GM19023 (cell line): ENCODE results near the gene PUM2.
A peak's percentile ranks its signal among the peaks of the same experiment; 100 is the strongest.
"Not testable (repeated sequence)": the region's sequence is repeated elsewhere in the genome, so short reads cannot be mapped to it uniquely, and the experiment has no call there.

Experiments used
- ATAC-seq: cut with Tn5 transposase; IDR thresholded peaks from one replicate; pipeline ENCODE4 v1.9.1; 2021; ENCODE audit warnings: mild to moderate bottlenecking, moderate library complexity; ENCODE audit not compliant: unreplicated experiment

The PUM2 gene

DNA sequence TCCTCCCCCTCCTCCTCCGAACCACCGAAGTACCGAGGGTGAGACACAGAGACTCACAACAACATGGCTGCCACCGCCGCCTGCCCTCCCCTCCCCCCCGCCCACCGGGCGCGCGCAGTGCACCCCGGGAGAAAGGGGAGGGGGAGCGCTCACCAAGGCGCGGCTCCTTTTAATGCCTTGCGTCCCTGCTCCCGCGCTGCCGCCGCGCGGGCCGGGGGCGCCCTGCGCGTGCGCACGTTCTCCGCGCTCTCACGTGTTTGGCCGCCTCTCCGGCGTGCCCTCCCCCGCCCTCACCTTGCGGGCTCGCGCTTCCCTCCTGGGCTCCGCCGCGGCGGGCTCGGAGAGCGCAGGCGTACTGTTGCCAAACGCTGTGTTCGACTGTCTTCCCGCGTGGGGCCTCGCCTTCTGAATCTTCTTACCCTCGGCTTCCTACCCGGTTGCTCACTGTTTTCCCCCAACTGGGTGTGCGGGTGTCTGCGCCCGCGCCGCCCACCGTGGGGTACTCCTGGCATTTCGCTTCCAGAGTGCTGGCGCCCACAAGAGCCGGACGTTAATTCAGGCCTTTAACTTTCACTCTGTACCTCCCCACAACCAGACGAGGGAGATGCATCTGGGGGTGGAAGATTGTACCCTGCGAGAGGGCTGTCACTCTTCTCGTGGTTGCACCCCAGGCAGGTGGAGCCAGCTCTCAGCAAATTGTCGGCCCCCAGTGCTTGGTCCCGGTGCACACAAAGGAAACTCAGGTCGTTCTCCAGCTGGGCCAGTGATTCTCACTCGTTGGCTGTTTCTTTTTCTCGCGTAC is at the start of gene PUM2:
PUM2 (minus strand) TSS at position 92 of the 802 bp plus-strand sequence. CDS start 23,484 bp downstream, outside the sequence.
- peak; percentile 84 for ATAC-seq

GRCh38 chr2:20400306-20400705 is 49.7 kb upstream of the PUM2 start:
- no peak for ATAC-seq

DNA sequence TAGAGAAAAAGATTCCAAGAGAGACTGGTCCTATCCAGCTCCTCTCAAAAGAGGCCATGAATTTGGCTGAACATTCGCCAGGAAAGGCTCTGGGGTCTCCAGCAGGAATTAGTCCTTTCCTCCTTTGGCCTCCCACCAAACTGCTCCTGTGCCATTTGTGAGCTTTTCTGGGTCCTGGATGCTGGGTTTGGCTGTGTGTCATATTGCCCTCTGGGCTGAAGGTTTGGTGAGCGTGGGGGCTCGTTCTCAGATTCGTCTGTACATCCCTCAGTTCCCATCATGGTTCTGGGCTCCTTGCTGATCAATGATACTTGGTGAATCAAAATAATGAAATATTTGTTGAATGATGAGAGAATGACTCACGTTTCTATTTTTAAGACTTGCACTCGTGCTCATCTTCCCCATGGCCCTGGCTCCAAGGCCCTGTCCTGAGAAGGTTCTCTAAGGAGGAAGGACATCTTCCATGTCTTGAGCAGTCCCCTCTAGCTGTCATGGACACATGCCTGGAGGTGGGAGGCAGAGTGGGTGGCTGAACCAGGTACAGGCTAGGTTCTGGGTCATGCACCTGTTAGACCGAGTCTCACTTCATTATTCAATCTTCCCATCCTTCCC is 48.4 kb upstream of the PUM2 start:
- ATAC-seq: no peak

GRCh38 chr2:20397811-20398447 is 47.3 kb upstream of the PUM2 start:
- no peak for ATAC-seq

GRCh38 chr2:20396356-20397000 is 45.8 kb upstream of the PUM2 start:
- no peak for ATAC-seq

DNA sequence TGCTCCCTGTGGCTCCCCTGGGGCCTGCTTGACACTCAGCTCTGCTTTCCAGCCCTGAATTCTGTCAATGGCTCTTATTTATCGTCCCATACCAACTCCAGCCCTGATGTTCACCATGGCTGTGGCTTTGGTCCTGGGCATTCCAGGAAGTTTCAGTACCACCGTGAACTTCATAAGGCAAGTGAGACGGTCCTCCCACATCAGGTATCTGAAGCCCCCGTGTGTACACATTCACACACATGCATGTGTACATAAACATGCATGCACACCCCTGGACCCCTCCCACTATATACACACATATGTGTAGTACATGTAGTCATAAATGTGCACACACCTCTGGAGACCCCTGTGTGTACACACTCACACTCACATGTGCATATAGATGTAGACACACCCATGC is 43.3 kb upstream of the PUM2 start:
- ATAC-seq: no peak

GRCh38 chr2:20391951-20392699 is 41.5 kb upstream of the PUM2 start:
- ATAC-seq: no peak

- no peak for ATAC-seq
These were observed 40.0 kb upstream of the PUM2 start for GRCh38 chr2:20390524-20391123.

GRCh38 chr2:20384953-20385352 is 34.3 kb upstream of the PUM2 start:
- ATAC-seq: no peak

DNA sequence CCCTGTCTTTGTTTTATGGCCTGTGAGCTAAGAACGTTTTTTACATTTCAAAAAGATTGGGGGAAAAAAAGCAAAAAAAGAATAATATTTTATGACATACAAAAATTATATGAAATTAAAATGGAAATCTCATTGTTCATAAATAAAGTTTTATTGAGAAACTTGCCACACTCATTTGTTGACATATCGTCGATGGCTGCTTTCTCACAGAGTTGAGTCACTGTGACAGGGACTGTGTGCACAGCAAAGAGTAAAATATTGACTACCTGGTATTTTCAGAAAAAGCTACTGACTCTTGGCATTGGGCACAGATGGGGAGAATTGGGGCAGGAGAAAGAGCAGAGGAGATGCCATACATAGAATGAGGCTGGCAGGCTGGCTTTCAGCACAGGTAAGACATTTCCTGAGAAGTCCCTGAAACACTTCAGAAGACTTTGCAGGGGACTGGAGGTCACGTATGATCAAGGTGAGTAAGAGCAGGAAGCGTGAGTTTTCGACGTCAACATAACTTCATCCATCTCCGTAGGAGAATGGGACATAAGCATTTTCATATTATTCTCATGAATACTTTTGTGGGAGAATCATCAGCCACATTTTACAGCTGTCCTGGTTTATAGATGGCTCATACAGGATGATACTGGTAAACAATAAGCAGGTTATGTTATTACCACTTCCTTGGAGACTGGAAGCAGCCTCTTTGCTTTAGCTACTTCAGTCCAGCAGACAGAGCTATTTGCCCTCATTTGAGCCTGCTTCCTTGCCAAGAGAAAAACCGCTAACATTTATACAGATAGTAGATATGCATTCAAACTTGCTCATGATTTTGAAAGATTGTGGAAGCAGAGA is 32.5 kb upstream of the PUM2 start:
- no peak for ATAC-seq

DNA sequence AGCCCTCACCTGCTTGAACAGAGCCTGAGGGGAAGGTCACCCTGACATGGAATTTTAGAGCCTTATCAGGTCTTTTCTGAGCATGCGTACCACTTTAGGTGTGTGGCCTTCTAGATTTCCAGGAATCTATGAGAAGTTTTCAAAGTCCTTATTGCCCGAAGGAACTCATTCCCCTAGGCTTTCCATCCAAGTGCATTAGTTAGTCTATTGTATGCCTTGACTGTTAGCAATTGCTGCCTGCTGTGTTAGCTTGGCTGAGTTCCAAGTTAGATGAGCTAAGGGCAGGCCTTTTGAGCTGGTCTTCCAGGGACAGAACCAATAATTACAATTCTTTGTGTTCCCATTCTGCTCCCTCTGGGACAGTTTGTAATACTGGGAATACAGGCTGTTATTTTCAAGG is 30.8 kb upstream of the PUM2 start:
- ATAC-seq: no peak

DNA sequence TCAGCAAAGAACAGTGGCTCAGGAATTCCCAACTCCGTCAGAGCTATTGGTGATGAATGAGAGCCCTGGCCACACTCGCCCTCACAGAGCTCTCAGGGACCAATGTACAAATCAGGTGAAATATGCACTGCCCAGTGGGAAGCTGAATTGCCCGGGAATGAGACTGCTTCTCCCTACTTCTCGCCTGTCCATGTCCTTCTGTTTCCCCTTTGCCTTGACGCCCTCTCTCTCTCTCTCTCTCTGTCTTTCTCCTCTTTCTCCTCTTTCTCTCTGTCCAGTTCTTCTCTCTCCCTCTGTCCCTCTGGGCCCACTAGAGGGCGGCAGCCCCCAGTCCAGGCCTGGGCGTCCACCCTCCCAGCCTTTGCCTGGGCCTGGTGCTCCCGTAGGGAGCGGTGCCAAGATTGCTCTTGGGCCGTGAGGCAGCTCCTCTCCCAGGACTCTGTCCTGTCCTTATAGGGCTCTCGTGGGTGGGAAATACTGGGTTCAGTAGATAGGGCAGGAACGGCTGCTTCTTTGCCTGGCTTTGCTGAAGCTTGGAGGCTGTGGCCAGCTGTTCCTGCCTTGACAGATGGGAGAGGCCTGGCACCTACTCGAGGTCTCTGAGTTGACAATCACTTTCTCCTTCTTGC is 28.4 kb upstream of the PUM2 start:
- ATAC-seq: no peak

GRCh38 chr2:20378341-20378740 is 27.7 kb upstream of the PUM2 start:
- no peak for ATAC-seq

- no peak for ATAC-seq
These were observed 27.1 kb upstream of the PUM2 start for GRCh38 chr2:20377741-20378140.

DNA sequence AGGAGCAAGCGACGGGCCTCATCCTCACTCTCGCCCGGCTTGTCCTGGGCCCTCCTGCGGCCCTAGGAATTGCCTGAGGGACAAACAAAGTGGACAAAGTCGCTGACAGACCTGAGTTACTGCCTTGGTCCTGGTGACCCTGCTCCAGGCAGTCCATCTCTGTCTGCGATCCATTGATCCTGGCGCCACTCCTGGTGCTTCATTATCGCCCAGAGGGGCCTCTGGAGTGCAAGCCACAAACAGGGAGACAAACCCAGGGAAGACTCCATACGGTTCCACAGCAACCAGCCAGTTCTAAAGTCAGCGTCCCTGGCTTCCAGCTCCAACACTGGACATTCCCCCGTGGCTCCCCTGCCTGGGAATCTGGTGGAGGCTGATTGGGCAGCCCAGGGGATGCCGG is 24.3 kb upstream of the PUM2 start:
- not testable (repeated sequence) for ATAC-seq

DNA sequence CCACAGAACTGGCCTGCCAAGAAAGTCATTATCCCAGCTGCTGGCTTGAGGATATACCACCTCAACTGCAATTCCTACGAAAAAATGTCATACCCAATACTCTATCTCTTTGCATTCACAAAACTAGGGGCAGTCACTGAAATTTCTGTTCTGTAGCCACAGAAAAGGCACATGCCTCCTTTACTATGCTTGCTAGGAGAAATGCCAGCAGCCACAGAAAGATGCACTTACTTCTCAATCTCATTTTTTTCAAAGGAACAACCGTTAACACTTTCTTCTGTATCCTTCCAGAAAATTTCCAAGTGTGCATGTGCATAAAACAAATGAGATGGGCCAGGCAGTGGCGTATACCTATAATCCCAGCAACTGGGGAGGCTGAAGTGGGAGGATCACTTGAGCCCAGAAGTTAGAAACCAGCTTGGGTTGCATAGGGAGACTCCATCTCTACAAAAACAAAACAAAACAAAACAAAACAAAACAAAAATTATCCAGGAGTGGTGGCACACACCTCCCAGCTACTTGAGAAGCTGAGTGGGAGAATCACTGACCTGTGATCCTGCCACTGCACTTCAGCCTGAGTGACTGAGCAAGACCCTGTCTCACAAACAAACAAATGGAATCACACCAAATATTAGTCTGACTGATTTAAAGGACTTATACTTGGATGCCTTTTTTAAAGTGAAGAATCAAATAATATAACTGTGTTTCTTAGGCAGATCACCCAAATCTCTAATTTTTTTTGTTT is 22.4 kb upstream of the PUM2 start:
- no peak for ATAC-seq

DNA sequence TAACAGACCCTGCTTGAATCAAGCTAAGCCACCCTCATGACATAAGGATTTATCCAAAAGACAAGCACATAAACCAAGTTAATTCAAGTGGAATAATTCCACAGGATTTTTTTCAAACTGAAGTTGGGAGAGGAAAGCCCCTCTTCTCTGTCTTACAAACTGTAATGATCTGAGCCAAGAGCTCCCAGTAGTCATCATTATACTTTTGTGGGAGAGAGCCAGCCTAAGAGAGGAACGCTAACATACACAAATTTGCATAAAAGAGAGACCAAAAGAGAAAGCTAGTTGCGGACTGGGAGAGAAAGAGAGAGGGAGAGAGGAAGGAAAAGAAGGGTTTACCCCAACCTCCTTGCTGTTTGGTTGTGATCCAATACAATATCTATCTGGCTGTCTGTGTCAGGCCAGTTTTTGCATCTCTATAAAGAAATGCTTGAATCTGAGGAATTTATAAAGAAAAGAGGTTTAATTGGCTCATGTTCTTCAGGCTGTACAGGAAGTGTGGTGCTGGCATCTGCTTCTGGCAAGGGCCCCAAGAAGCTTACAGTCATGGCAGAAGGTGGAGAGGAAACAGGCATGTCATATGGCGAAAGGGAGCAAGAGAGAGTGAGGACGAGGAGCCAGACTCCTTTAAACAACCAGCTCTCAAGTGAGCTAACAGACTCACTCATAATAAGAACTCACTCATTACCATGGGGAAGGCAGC is 20.8 kb upstream of the PUM2 start:
- ATAC-seq: no peak

- no peak for ATAC-seq
These were observed 19.5 kb upstream of the PUM2 start for GRCh38 chr2:20370191-20370590.
